GM23338 (cell line): ENCODE measurements around the gene NRF1. TPM values are rescaled to one million over a fixed set of nuclear protein-coding genes. Genes with fewer than 3 reads are reported as not detected.

Experiments used
- ATAC-seq: fragments of 200-7000 bp; cut with Tn5 transposase; 3 replicates; pipeline ENCODE4 v1.9.1; 2020
- DNase-seq: peaks from one replicate; pipeline ENCODE4 v3.0.0-alpha.2; 2015; ENCODE audit warnings: low spot score
- H2AFZ ChIP-seq: fragments of 200-600 bp; sonication (generic); 2 replicates; pipeline ENCODE4 v1.8.0; 2016; ENCODE audit warnings: antibody characterized with exemption, mild to moderate bottlenecking, moderate library complexity
- H3F3A ChIP-seq: fragments of 200-600 bp; sonication (generic); replicated peaks from 2 replicates; pipeline ENCODE4 v1.8.0; 2017; ENCODE audit warnings: antibody characterized with exemption, mixed run types, low read depth
- H3K27ac ChIP-seq: fragments of 200-600 bp; sonication (generic); 2 replicates; pipeline ENCODE4 v1.6.1; 2016; ENCODE audit warnings: low read depth
- H3K27me3 ChIP-seq: fragments of 200-600 bp; sonication (generic); 2 replicates; pipeline ENCODE4 v1.8.0; 2016; ENCODE audit warnings: mild to moderate bottlenecking, mixed run types, moderate library complexity; ENCODE audit not compliant: insufficient read depth
- H3K36me3 ChIP-seq: fragments of 200-600 bp; sonication (generic); 2 replicates; pipeline ENCODE4 v1.8.0; 2016; ENCODE audit warnings: mild to moderate bottlenecking; ENCODE audit not compliant: insufficient read depth
- H3K4me1 ChIP-seq: fragments of 200-600 bp; sonication (generic); 2 replicates; pipeline ENCODE4 v1.8.0; 2016; ENCODE audit warnings: mild to moderate bottlenecking, moderate library complexity; ENCODE audit not compliant: insufficient read depth
- H3K4me2 ChIP-seq: fragments of 200-600 bp; sonication (generic); 2 replicates; pipeline ENCODE4 v1.7.1; 2017; ENCODE audit warnings: mixed run types
- H3K4me3 ChIP-seq: fragments of 200-600 bp; sonication (generic); 2 replicates; pipeline ENCODE4 v1.6.1; 2016; ENCODE audit warnings: mixed run types
- H3K79me2 ChIP-seq: fragments of 200-600 bp; sonication (generic); replicated peaks from 2 replicates; pipeline ENCODE4 v1.8.0; 2017; ENCODE audit warnings: mild to moderate bottlenecking; ENCODE audit not compliant: insufficient read depth
- H3K9me2 ChIP-seq: fragments of 200-600 bp; sonication (generic); 2 replicates; pipeline ENCODE4 v1.8.0; 2017; ENCODE audit not compliant: insufficient read depth
- H4K20me1 ChIP-seq: fragments of 200-600 bp; sonication (generic); replicated peaks from 2 replicates; pipeline ENCODE4 v1.8.0; 2017; ENCODE audit warnings: mild to moderate bottlenecking; ENCODE audit not compliant: insufficient read depth
- H3K27ac Mint-ChIP-seq: 2 replicates; pipeline ENCODE4 v1.8.0; 2020; ENCODE audit warnings: inconsistent platforms, mild to moderate bottlenecking, moderate library complexity, mixed read lengths
- H3K27me3 Mint-ChIP-seq: 3 replicates; pipeline ENCODE4 v1.8.0; 2022; ENCODE audit warnings: low read depth, mild to moderate bottlenecking, moderate library complexity, mixed read lengths, inconsistent platforms; ENCODE audit not compliant: insufficient read depth, poor library complexity
- H3K36me3 Mint-ChIP-seq: 3 replicates; pipeline ENCODE4 v1.8.0; 2021; ENCODE audit warnings: low read depth, mild to moderate bottlenecking, inconsistent platforms, moderate library complexity, mixed read lengths
- H3K4me1 Mint-ChIP-seq: 3 replicates; pipeline ENCODE4 v1.8.0; 2020; ENCODE audit warnings: mild to moderate bottlenecking, inconsistent platforms, mixed read lengths
- H3K4me3 Mint-ChIP-seq: 3 replicates; pipeline ENCODE4 v1.8.0; 2021; ENCODE audit warnings: moderate library complexity, mild to moderate bottlenecking, inconsistent platforms, mixed read lengths
- H3K9me3 Mint-ChIP-seq: 3 replicates; pipeline ENCODE4 v1.8.0; 2020; ENCODE audit warnings: moderate library complexity, mild to moderate bottlenecking, inconsistent platforms, mixed read lengths
- CREB1 ChIP-seq: fragments of 250-450 bp; sonication (Bioruptor Pico); IDR thresholded peaks from 2 replicates; pipeline ENCODE4 v1.5.0; 2020; ENCODE audit warnings: low read depth, mild to moderate bottlenecking, moderate library complexity
- EZH2 ChIP-seq: fragments of 200-600 bp; sonication (generic); IDR thresholded peaks from one replicate; pipeline ENCODE4 v1.8.0; 2017; ENCODE audit warnings: antibody characterized with exemption, mild to moderate bottlenecking, low read depth; ENCODE audit not compliant: unreplicated experiment
- EZH2phosphoT487 ChIP-seq: fragments of 200-600 bp; sonication (generic); IDR thresholded peaks from one replicate; pipeline ENCODE4 v1.8.1; 2018; ENCODE audit warnings: antibody characterized with exemption; ENCODE audit not compliant: unreplicated experiment
- JUNB ChIP-seq: IDR thresholded peaks from one replicate; pipeline ENCODE4 v1.6.1; 2016; ENCODE audit warnings: antibody characterized with exemption; ENCODE audit not compliant: unreplicated experiment
- NANOG ChIP-seq: IDR thresholded peaks from 2 replicates; pipeline ENCODE4 v1.6.1; 2016; ENCODE audit warnings: antibody characterized with exemption, borderline replicate concordance
- POLR2AphosphoS5 ChIP-seq: IDR thresholded peaks from 2 replicates; pipeline ENCODE4 v1.6.1; 2016; ENCODE audit warnings: antibody characterized with exemption, low read depth
- STAT1 ChIP-seq: IDR thresholded peaks from one replicate; pipeline ENCODE4 v1.6.1; 2016; ENCODE audit warnings: antibody characterized with exemption; ENCODE audit not compliant: unreplicated experiment
- ZNF114 ChIP-seq: fragments of 250-450 bp; sonication (Bioruptor Pico); IDR thresholded peaks from 2 replicates; pipeline ENCODE4 v1.5.0; 2020; ENCODE audit warnings: mild to moderate bottlenecking, moderate library complexity
- ZNF331 ChIP-seq: fragments of 250-450 bp; sonication (Bioruptor Pico); IDR thresholded peaks from 2 replicates; pipeline ENCODE4 v1.5.0; 2020; ENCODE audit warnings: low read depth, mild to moderate bottlenecking, moderate library complexity
- polyA plus RNA-seq: library from polyadenylated mRNA; unstranded; fragments of >200 nt; fragmentation: Nextera tagmentation; extraction: Ambion mirVana; gene quantifications from 2 replicates; pipeline ENCODE4 v1.2.1, GENCODE V29; 2016
- total RNA-seq: library from RNA; depleted of rRNA; stranded (reverse); fragments of >200 nt; shearing (Covaris generic); gene quantifications from 2 replicates; pipeline ENCODE4 v1.2.3, GENCODE V29; 2014
- TF ChIP-seq, protein P1 (sequence below), 2 experiments: fragments of 200-600 bp in 1 of 2; sonication (generic) in 1 of 2; conservative IDR thresholded peaks; 2 replicates each; pipeline versions ENCODE4 v1.5.1 to v1.6.1; 2016 to 2017; ENCODE audit warnings: antibody characterized with exemption in 2 of 2, low read depth in 2 of 2, mild to moderate bottlenecking in 2 of 2, moderate library complexity in 1 of 2
- TF ChIP-seq, protein P2 (sequence below): IDR thresholded peaks from 2 replicates; pipeline ENCODE4 v1.6.1; 2016; ENCODE audit warnings: antibody characterized with exemption
- TF ChIP-seq, protein P3 (sequence below): IDR thresholded peaks from one replicate; pipeline ENCODE4 v1.6.1; 2018; ENCODE audit warnings: antibody characterized with exemption; ENCODE audit not compliant: unreplicated experiment

The NRF1 gene
- total and polyA plus RNA-seq, 2 experiments from 2014 or later = 5.3 to 24.6 TPM

GRCh38 chr7:129686063-129686462 lies 74.5 kb downstream of the NRF1 start:
- Mint-ChIP-seq H3K27ac (no peak overlapping the region), H3K36me3 (peaks cover 7% of the 10 kb centered on the region), H3K4me1 (peaks cover 6% of the 10 kb centered on the region; the same call in 2 of the 3 replicates), H3K9me3 (no peaks in the 10 kb centered on the region), H3K27me3 (no peaks in the 10 kb centered on the region), H3K4me3 (no peak overlapping the region)
- Histone ChIP-seq H3K79me2 (peaks cover 5% of the 10 kb centered on the region; the same call in 1 of the 2 replicates), H3K4me2 (no peak overlapping the region), H3K27ac (no peak overlapping the region), H3K9me2 (no peaks in the 10 kb centered on the region), H3K27me3 (no peaks in the 10 kb centered on the region), H3K4me1 (no peaks in the 10 kb centered on the region), H2AFZ (no peak overlapping the region), H3K36me3 (no peaks in the 10 kb centered on the region), H3F3A (peaks cover 8% of the 10 kb centered on the region), H4K20me1 (peaks cover 13% of the 10 kb centered on the region; the same call in 1 of the 2 replicates), H3K4me3 (no peak overlapping the region)
- DNase-seq = no peak
- ATAC-seq = no peak
- TF ChIP-seq EZH2phosphoT487 (no peak), CREB1 (CRISPR knock-in tag) (no peak), JUNB (no peak), STAT1 (no peak), NANOG (no peak), POLR2AphosphoS5 (no peak), ZNF331 (CRISPR knock-in tag) (no peak)
- TF ChIP-seq, protein P1, sequence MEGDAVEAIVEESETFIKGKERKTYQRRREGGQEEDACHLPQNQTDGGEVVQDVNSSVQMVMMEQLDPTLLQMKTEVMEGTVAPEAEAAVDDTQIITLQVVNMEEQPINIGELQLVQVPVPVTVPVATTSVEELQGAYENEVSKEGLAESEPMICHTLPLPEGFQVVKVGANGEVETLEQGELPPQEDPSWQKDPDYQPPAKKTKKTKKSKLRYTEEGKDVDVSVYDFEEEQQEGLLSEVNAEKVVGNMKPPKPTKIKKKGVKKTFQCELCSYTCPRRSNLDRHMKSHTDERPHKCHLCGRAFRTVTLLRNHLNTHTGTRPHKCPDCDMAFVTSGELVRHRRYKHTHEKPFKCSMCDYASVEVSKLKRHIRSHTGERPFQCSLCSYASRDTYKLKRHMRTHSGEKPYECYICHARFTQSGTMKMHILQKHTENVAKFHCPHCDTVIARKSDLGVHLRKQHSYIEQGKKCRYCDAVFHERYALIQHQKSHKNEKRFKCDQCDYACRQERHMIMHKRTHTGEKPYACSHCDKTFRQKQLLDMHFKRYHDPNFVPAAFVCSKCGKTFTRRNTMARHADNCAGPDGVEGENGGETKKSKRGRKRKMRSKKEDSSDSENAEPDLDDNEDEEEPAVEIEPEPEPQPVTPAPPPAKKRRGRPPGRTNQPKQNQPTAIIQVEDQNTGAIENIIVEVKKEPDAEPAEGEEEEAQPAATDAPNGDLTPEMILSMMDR (conservative IDR thresholded peaks at IDR 0.05; ENCODE audit: low read depth in 2 of 2) = no peak
- TF ChIP-seq, protein P2, sequence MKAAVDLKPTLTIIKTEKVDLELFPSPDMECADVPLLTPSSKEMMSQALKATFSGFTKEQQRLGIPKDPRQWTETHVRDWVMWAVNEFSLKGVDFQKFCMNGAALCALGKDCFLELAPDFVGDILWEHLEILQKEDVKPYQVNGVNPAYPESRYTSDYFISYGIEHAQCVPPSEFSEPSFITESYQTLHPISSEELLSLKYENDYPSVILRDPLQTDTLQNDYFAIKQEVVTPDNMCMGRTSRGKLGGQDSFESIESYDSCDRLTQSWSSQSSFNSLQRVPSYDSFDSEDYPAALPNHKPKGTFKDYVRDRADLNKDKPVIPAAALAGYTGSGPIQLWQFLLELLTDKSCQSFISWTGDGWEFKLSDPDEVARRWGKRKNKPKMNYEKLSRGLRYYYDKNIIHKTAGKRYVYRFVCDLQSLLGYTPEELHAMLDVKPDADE = no peak

GRCh38 chr7:129688503-129689222 lies 77.1 kb downstream of the NRF1 start:
- Mint-ChIP-seq H3K27me3 (no peaks in the 10 kb centered on the region), H3K9me3 (no peaks in the 10 kb centered on the region), H3K4me3 (no peak overlapping the region), H3K4me1 (peaks cover 6% of the 10 kb centered on the region; the same call in 2 of the 3 replicates), H3K27ac (no peak overlapping the region), H3K36me3 (peaks cover 15% of the 10 kb centered on the region)
- no peak overlapping the region for H2AFZ ChIP-seq
- H3K4me2 ChIP-seq = no peak overlapping the region
- peaks cover 5% of the 10 kb centered on the region; the same call in 1 of the 2 replicates for H3K79me2 ChIP-seq
- H3F3A ChIP-seq = peaks cover 8% of the 10 kb centered on the region
- no peaks in the 10 kb centered on the region for H3K36me3 ChIP-seq
- peaks cover 14% of the 10 kb centered on the region; the same call in 1 of the 2 replicates for H4K20me1 ChIP-seq
- H3K27me3 ChIP-seq = no peaks in the 10 kb centered on the region
- TF ChIP-seq CREB1 (CRISPR knock-in tag) = no peak
- TF ChIP-seq, protein P2 = no peak
- no peak for TF ChIP-seq NANOG
- TF ChIP-seq ZNF114 (CRISPR knock-in tag) = no peak
- TF ChIP-seq, protein P3, sequence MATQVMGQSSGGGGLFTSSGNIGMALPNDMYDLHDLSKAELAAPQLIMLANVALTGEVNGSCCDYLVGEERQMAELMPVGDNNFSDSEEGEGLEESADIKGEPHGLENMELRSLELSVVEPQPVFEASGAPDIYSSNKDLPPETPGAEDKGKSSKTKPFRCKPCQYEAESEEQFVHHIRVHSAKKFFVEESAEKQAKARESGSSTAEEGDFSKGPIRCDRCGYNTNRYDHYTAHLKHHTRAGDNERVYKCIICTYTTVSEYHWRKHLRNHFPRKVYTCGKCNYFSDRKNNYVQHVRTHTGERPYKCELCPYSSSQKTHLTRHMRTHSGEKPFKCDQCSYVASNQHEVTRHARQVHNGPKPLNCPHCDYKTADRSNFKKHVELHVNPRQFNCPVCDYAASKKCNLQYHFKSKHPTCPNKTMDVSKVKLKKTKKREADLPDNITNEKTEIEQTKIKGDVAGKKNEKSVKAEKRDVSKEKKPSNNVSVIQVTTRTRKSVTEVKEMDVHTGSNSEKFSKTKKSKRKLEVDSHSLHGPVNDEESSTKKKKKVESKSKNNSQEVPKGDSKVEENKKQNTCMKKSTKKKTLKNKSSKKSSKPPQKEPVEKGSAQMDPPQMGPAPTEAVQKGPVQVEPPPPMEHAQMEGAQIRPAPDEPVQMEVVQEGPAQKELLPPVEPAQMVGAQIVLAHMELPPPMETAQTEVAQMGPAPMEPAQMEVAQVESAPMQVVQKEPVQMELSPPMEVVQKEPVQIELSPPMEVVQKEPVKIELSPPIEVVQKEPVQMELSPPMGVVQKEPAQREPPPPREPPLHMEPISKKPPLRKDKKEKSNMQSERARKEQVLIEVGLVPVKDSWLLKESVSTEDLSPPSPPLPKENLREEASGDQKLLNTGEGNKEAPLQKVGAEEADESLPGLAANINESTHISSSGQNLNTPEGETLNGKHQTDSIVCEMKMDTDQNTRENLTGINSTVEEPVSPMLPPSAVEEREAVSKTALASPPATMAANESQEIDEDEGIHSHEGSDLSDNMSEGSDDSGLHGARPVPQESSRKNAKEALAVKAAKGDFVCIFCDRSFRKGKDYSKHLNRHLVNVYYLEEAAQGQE = no peak
- no peak for TF ChIP-seq EZH2
- TF ChIP-seq STAT1 = no peak
- TF ChIP-seq POLR2AphosphoS5 = no peak
- ATAC-seq (no peak), DNase-seq (no peak)
- H3K4me3 ChIP-seq = no peak overlapping the region
- H3K27ac ChIP-seq = no peak overlapping the region
- no peaks in the 10 kb centered on the region for H3K4me1 ChIP-seq
- no peaks in the 10 kb centered on the region for H3K9me2 ChIP-seq
